Measurements from ENCODE around the gene EFNA1.

- no peak for TF ChIP-seq POLR2A (IDR thresholded peaks at IDR 0.05)
- TF ChIP-seq CTCF (IDR thresholded peaks at IDR 0.05), result no peak
Observed at GRCh38 chr1:155106862-155107261, 20.8 kb upstream of the EFNA1 start.
